GM06990 (cell line): Measurements from ENCODE around the gene SUSD1.
A peak's percentile ranks its signal among the peaks of the same experiment; 100 is the strongest.

Experiments
- DNase-seq: peaks from one replicate; pipeline ENCODE4 v3.0.0-alpha.2; 2011; ENCODE audit not compliant: insufficient read length; ENCODE audit errors: extremely low read depth
- H3K27me3 ChIP-seq: replicated peaks from 2 replicates; pipeline ENCODE4 v1.6.0; 2011; ENCODE audit warnings: low read length; ENCODE audit not compliant: control insufficient read depth, insufficient read depth
- H3K36me3 ChIP-seq: 2 replicates; pipeline ENCODE4 v1.5.1; 2011; ENCODE audit warnings: low read length; ENCODE audit not compliant: control insufficient read depth, insufficient read depth
- H3K4me3 ChIP-seq: replicated peaks from 2 replicates; pipeline ENCODE4 v1.5.1; 2011; ENCODE audit warnings: low read depth, mild to moderate bottlenecking, control low read depth, low read length
- TF ChIP-seq, protein P1 (sequence below): IDR thresholded peaks from 2 replicates; pipeline ENCODE4 v1.5.1; 2011; ENCODE audit warnings: low read length, control low read depth, mild to moderate bottlenecking, inconsistent platforms; ENCODE audit not compliant: insufficient read depth, poor library complexity, severe bottlenecking

SUSD1 gene

DNA sequence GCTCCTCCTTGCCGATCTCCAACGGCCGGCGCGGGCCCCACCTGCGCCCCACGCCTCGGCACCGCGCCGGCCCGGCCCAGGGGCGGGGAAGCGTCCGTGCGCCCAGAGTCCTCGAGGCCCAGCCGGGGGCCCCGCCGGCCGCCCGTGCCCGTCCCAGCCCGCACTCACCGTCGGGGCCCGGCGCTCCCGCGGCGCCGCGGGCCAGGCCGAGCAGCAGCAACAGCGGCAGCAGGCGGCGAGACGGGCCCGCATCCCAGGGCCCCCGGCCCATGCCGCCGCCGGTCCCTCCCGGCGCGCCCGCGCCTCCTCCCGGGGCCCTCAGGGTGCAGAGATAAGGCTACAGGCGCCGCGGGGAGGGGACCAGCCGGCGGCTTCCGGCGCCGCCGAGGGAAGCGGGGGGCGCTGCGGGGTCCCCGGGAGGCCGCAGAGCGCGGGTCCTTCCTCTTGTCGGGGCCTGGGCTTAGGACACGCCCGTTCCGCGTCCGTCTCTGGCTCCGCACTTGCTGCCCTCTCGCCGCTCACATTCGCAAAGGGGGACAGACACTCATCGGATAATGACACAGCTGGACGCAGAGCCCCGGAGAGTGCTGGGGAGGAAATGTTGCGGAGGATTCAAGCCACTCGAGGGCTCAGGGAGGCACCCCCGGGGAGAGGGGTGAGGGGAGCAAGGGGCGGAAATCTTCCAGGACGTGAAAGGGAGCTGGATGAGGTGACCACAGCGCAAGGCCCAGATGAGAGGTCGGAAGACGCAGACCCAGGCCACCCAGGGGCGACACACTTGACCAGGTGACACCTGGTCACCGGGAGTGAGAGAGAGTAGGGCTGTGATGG lies at the start of gene SUSD1:
Gene SUSD1, minus strand, starts transcription at position 333 of the 831 bp plus-strand sequence. Its CDS starts 62 bp downstream, at position 271.
- Histone ChIP-seq H3K36me3 (no peaks in the 10 kb centered on the region), H3K4me3 (peak within 1 kb of the TSS; percentile 58), H3K27me3 (no peaks in the 10 kb centered on the region)
- peak; percentile 70 for DNase-seq
- TF ChIP-seq, protein P1, sequence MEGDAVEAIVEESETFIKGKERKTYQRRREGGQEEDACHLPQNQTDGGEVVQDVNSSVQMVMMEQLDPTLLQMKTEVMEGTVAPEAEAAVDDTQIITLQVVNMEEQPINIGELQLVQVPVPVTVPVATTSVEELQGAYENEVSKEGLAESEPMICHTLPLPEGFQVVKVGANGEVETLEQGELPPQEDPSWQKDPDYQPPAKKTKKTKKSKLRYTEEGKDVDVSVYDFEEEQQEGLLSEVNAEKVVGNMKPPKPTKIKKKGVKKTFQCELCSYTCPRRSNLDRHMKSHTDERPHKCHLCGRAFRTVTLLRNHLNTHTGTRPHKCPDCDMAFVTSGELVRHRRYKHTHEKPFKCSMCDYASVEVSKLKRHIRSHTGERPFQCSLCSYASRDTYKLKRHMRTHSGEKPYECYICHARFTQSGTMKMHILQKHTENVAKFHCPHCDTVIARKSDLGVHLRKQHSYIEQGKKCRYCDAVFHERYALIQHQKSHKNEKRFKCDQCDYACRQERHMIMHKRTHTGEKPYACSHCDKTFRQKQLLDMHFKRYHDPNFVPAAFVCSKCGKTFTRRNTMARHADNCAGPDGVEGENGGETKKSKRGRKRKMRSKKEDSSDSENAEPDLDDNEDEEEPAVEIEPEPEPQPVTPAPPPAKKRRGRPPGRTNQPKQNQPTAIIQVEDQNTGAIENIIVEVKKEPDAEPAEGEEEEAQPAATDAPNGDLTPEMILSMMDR, result no peak

DNA sequence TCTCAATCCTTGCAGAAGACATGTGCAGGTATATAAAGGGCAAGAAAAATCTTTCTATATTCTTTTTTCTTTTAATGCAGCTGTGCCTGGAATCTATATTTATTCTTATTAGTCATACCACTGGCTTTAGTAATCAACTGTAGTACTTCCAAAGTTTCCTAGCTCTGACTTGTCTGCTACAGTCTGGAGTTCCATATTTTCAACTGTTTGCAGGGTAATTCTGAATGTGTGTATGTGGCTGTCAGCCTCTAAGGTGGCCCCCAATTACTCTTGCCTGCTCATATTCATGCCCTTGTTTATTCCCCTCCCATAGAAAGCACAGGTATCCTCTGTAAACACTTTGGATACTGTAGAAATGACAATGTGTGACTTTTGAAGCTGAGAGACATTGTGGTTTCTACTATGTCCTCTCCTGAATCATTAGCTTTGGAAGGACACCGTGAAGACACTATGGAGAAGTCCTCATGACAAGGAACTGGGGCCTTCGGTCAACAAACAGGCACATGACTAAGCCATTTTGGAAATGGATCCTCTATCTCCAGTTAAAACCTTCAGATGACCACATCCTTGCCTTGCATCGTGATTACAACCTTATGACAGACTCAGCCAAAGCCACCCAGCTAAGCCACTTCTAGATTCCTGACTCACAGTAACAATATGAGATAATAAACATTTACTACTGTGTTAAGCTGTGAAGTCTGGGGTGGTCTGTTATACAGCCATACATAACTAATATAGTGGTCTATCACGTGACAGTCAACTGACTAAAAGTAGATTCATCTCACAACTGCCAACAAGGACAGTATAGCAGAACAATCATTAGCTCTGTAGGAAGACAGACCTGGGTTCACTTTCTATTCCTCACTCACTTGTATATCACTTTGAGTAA lies 49.5 kb upstream of the SUSD1 start:
- H3K36me3 ChIP-seq, result no peaks in the 10 kb centered on the region; the same call in 1 of the 2 replicates
- H3K27me3 ChIP-seq, result no peaks in the 10 kb centered on the region
- no peak for DNase-seq
- no peak overlapping the region for H3K4me3 ChIP-seq
- TF ChIP-seq, protein P1, result no peak

DNA sequence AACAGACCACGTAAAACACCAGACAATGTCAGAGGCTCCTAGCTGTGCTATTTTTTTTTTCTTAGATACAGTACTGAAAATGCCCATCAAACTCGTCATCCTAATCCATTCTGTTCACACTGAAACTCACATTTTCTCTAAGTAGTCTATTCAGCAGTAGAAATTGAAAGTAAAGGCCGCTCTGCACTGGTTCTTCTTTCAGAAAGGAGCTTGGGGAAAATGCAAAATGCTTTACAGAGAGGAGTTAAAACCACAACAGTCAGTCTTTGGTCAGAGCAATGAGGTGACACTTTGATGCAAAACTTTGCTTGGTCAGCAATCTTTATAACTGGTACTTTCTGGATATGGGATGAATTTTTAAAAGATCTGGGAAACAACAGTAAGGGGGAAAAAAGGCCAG lies 43.8 kb upstream of the SUSD1 start:
- TF ChIP-seq, protein P1, result no peak
- peak; percentile 71 for DNase-seq

DNA sequence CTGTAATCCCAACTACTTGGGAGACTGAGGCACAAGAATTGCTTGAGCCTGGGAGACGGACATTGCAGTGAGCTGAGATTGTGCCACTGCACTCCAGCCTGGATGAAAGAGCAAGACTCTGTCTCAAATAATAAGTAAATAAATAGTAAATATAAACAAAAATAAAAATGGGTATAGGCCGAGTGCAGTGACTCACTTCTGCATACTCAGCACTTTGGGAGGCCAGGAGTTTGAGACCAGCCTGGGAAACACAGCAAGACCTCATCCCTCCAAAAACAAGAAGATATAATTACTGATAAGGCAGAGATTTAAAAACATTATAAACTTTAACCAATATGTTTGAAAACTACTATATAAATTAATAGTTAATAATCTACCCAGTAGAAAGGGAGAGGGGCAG lies 37.8 kb upstream of the SUSD1 start:
- Histone ChIP-seq H3K27me3 (no peaks in the 10 kb centered on the region), H3K36me3 (peaks cover 2% of the 10 kb centered on the region; the same call in 1 of the 2 replicates), H3K4me3 (no peak overlapping the region)
- TF ChIP-seq, protein P1, result no peak
- no peak for DNase-seq

More for the DNA sequence above, 43.8 kb upstream of the SUSD1 start:
- Histone ChIP-seq H3K27me3 (no peaks in the 10 kb centered on the region), H3K36me3 (no peaks in the 10 kb centered on the region; the same call in 1 of the 2 replicates), H3K4me3 (no peak overlapping the region)

DNA sequence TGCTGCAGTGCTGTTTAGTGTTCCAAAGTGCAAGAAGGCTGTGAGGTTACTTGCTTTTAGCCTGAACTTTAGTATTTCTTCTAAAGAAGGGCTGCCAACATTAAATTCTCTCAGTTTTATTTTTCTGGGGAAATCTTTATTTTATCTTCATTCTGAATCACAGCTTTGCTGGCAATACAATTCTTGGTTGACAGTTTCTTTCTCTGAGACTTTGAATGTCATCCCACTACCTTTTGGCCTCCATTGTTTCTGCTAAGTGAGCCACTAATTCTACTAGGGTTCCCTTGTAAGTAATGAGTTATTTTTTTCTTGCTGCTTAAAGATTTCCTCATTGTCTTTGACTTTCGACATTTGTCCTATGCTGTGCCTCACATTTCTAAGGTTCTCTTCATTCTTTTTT lies 32.4 kb upstream of the SUSD1 start:
- no peaks in the 10 kb centered on the region for H3K27me3 ChIP-seq
- peaks cover 2% of the 10 kb centered on the region; the same call in 1 of the 2 replicates for H3K36me3 ChIP-seq
- no peak for DNase-seq
- TF ChIP-seq, protein P1, result no peak
- no peak overlapping the region for H3K4me3 ChIP-seq
